Esophagus muscularis mucosa (tissue), 4 donors: ENCODE data around the gene DEPDC4. TPM values are rescaled to one million over a fixed set of nuclear protein-coding genes. Genes with fewer than 3 reads are reported as not detected.

ENCODE experiments used
- DNase-seq: peaks from one replicate; pipeline ENCODE4 v3.0.0-alpha.2; 2017; ENCODE audit errors: extremely low spot score
- H3K27ac ChIP-seq, 4 donors: fragments of 200-600 bp; sonication (generic); replicated peaks in 1 of 4; 1 replicate in 3 of 4; 2 replicates in 1 of 4; pipeline ENCODE4 v1.5.1; 2016 to 2019; ENCODE audit warnings: mild to moderate bottlenecking in 1 of 4
- H3K27me3 ChIP-seq, 4 donors: fragments of 200-600 bp; sonication (generic); one replicate each; pipeline versions ENCODE4 v1.5.1 to v1.6.0; 2016 to 2019
- H3K36me3 ChIP-seq, 4 donors: fragments of 200-600 bp; sonication (generic); one replicate each; pipeline ENCODE4 v1.5.1; 2016 to 2019
- H3K4me1 ChIP-seq, 4 donors: fragments of 200-600 bp; sonication (generic); one replicate each; pipeline ENCODE4 v1.5.1; 2016 to 2019
- H3K4me3 ChIP-seq, 4 donors: fragments of 200-600 bp; sonication (generic); 1 replicate in 2 of 4; 2 replicates in 2 of 4; pipeline ENCODE4 v1.5.1; 2016 to 2019; ENCODE audit warnings: mild to moderate bottlenecking in 4 of 4, moderate library complexity in 1 of 4
- H3K9me3 ChIP-seq, 4 donors: fragments of 200-600 bp; sonication (generic); 1 replicate in 3 of 4; 2 replicates in 1 of 4; pipeline ENCODE4 v1.5.1; 2016 to 2019
- CTCF ChIP-seq, 3 experiments: fragments of 200-600 bp in 2 of 3; fragments of 450-650 bp in 1 of 3; sonication (generic) in 2 of 3; IDR thresholded peaks; one replicate each; pipeline ENCODE4 v1.5.1; 2017 to 2019; ENCODE audit warnings: antibody characterized with exemption in 3 of 3, mild to moderate bottlenecking in 2 of 3, moderate library complexity in 1 of 3
- EP300 ChIP-seq: sonication (generic); formaldehyde crosslinking; IDR thresholded peaks from one replicate; pipeline ENCODE4 v1.6.1; 2017; ENCODE audit warnings: antibody characterized with exemption
- POLR2A ChIP-seq: fragments of 450-650 bp; IDR thresholded peaks from one replicate; pipeline ENCODE4 v1.6.1; 2017; ENCODE audit warnings: antibody characterized with exemption, moderate library complexity, mild to moderate bottlenecking, low read depth
- POLR2AphosphoS5 ChIP-seq, 2 donors: sonication (generic); formaldehyde crosslinking; IDR thresholded peaks; one replicate each; pipeline ENCODE4 v1.6.1; 2017; ENCODE audit warnings: antibody characterized with exemption in 2 of 2
- WGBS: methylation state at CpG from one replicate; pipeline ENCODE4 v1.1.5; 2018; 5-methylcytosine and 5-hydroxymethylcytosine counted together
- intact Hi-C: fragments of 100-400 bp; cut with DNase I; formaldehyde crosslinking; loops from one replicate; pipeline ENCODE4 v1.15.1; 2023
- small RNA-seq, 3 donors: library from RNA; depleted of rRNA; stranded (forward); fragments of <200 nt; gene quantifications; one replicate each; pipeline ENCODE3, GENCODE V24; 2016
- total RNA-seq, 4 donors: library from RNA; depleted of rRNA; stranded (reverse); fragments of >200 nt; gene quantifications; one replicate each; pipeline versions ENCODE4 v1.1.0 to v1.2.1, GENCODE V29; 2016

Gene DEPDC4
- total RNA-seq, 4 donors from 2014 or later: 0.34 to 0.50 TPM; not detected in 2

- no peaks in the 10 kb centered on the region for H3K27me3 ChIP-seq
- no peak overlapping the region for H3K4me3 ChIP-seq
- H3K4me1 ChIP-seq: peaks cover 21 to 33% (median 25%) of the 10 kb centered on the region in 4 donors
- TF ChIP-seq EP300: no peak
- no peak for TF ChIP-seq CTCF (IDR thresholded peaks at IDR 0.05)
- TF ChIP-seq POLR2AphosphoS5 (IDR thresholded peaks at IDR 0.05): no peak
- no peak for TF ChIP-seq POLR2A
- 91% methylated on average over 4 of the region's 4 CpGs for WGBS
- DNase-seq: no peak
- no peaks in the 10 kb centered on the region for H3K9me3 ChIP-seq
- H3K27ac ChIP-seq: no peak overlapping the region
- intact Hi-C loops: loop anchor here (5.0 kb wide), 1 partner anchor 50 kb away; no protein-coding TSS in a partner anchor
- H3K36me3 ChIP-seq: peaks cover 0 to 9% (median 3%) of the 10 kb centered on the region in 4 donors
Observed at GRCh38 chr12:100197486-100197885, 69.4 kb downstream of the DEPDC4 start.

GRCh38 chr12:100193085-100193484 is 73.8 kb downstream of the DEPDC4 start:
- Histone ChIP-seq H3K36me3 (peaks cover 0 to 7% (median 3%) of the 10 kb centered on the region in 4 donors), H3K4me1 (no peaks in the 10 kb centered on the region), H3K27me3 (no peaks in the 10 kb centered on the region), H3K4me3 (no peak overlapping the region), H3K9me3 (no peaks in the 10 kb centered on the region), H3K27ac (no peak overlapping the region)
- WGBS: 100% methylated on average over 1 of the region's 1 CpG
- intact Hi-C loops: no loop called here
- TF ChIP-seq EP300 (no peak), CTCF (IDR thresholded peaks at IDR 0.05) (no peak), POLR2AphosphoS5 (IDR thresholded peaks at IDR 0.05) (no peak), POLR2A (no peak)
- no peak for DNase-seq

Small RNA genes lying within 50 kb of the gene (small RNA-seq; reads per million reads assigned to genes)
- gene RF00019: 0 reads per million in 3 donors

Other genes starting within 250 kb of the DEPDC4 start
- gene BLTP3B, start 124.2 kb downstream of the DEPDC4 start, total RNA-seq: 10 to 100 TPM; 37.7 to 49.1 (median 43.2) TPM
- 10 to 100 TPM in 3 of 4 donors, 1 to 10 TPM in 1; 9.6 to 14.2 (median 13.3) TPM for gene ACTR6, start 66.3 kb downstream of the DEPDC4 start, total RNA-seq
- gene SCYL2, start 98 bp upstream of the DEPDC4 start, total RNA-seq: 10 to 100 TPM; 46.3 to 55.6 (median 51.4) TPM
- gene SLC17A8, start 90.0 kb upstream of the DEPDC4 start, total RNA-seq: not detected
- gene NR1H4, start 206.8 kb upstream of the DEPDC4 start, total RNA-seq: under 1 TPM in 1 of 4 donors, not detected in 3; 0.13 TPM